Endothelial cell of umbilical vein (primary cell): ENCODE data around the gene MDGA2. TPM values are rescaled to one million over a fixed set of nuclear protein-coding genes. Genes with fewer than 3 reads are reported as not detected.

Source experiments
- BruUV-seq: library from RNA; stranded (reverse); fragments of 400-500 nt; replicated peaks from 2 replicates; lab custom pipeline; 2021; lab: Mats Ljungman, UMichigan
- CTCF ChIA-PET: fragments of 300-600, 350-600 bp; sonication (Branson Sonifier 250); formaldehyde crosslinking; loops from one replicate; lab custom pipeline; 2021; ENCODE audit warnings: antibody characterized with exemption, inconsistent platforms; lab: Charles Lee
- POLR2A ChIA-PET: fragments of 300-600, 350-600 bp; sonication (Branson Sonifier 250); formaldehyde crosslinking; loops from one replicate; lab custom pipeline; 2021; ENCODE audit warnings: antibody characterized with exemption, inconsistent platforms; lab: Charles Lee
- DNase-seq: peaks from one replicate; pipeline ENCODE4 v3.0.0-alpha.2; 2011; ENCODE audit warnings: low read depth, low spot score
- FAIRE-seq: peaks from 2 replicates; lab custom pipeline; 2011; peaks lifted over from hg19 to GRCh38; lab: Jason Lieb, UNC
- H2AFZ ChIP-seq: 2 replicates; pipeline ENCODE4 v1.6.0; 2012; ENCODE audit warnings: low read depth, low read length, control low read depth, inconsistent platforms
- H3K27ac ChIP-seq: 2 replicates; pipeline ENCODE4 v1.5.1; 2011; ENCODE audit warnings: low read depth, mild to moderate bottlenecking, control low read depth, low read length, moderate library complexity; ENCODE audit not compliant: insufficient read depth
- H3K27me3 ChIP-seq, 2 experiments: 2 replicates each; pipeline versions ENCODE4 v1.6.0 to v1.6.1; 2011; ENCODE audit warnings: low read length in 2 of 2, mixed read lengths in 1 of 2; ENCODE audit not compliant: control insufficient read depth in 2 of 2, insufficient read depth in 2 of 2
- H3K36me3 ChIP-seq, 2 experiments: 2 replicates in 1 of 2; 3 replicates in 1 of 2; pipeline ENCODE4 v1.5.1; 2011; ENCODE audit warnings: low read length in 2 of 2, mild to moderate bottlenecking in 1 of 2, moderate library complexity in 1 of 2; ENCODE audit not compliant: control insufficient read depth in 2 of 2, insufficient read depth in 2 of 2; ENCODE audit errors: extremely low read depth in 1 of 2
- H3K4me1 ChIP-seq: 3 replicates; pipeline ENCODE4 v1.5.1; 2011; ENCODE audit warnings: mild to moderate bottlenecking, low read length; ENCODE audit not compliant: control insufficient read depth, insufficient read depth; ENCODE audit errors: extremely low read depth
- H3K4me2 ChIP-seq: 2 replicates; pipeline ENCODE4 v1.6.1; 2011; ENCODE audit warnings: low read length, control low read depth, mixed read lengths; ENCODE audit not compliant: insufficient read depth
- H3K4me3 ChIP-seq, 3 experiments: fragments of 200-600 bp in 1 of 3; sonication (generic), shearing (Covaris generic) in 1 of 3; replicated peaks in 1 of 3; 2 replicates each; pipeline ENCODE4 v1.5.1; 2011 to 2016; ENCODE audit warnings: control low read depth in 3 of 3, low read length in 3 of 3, mild to moderate bottlenecking in 2 of 3, inconsistent platforms in 1 of 3, low read depth in 1 of 3, moderate library complexity in 1 of 3; ENCODE audit not compliant: insufficient read depth in 1 of 3
- H3K79me2 ChIP-seq: 2 replicates; pipeline ENCODE4 v1.6.0; 2012; ENCODE audit warnings: low read length, inconsistent platforms; ENCODE audit not compliant: control insufficient read depth, insufficient read depth
- H3K9ac ChIP-seq: replicated peaks from 2 replicates; pipeline ENCODE3; 2011; ENCODE audit warnings: low read length, control low read depth; ENCODE audit not compliant: insufficient read depth; ENCODE audit errors: extremely low read depth
- H3K9me1 ChIP-seq: replicated peaks from 3 replicates; pipeline ENCODE4 v1.6.0; 2011; ENCODE audit warnings: mild to moderate bottlenecking, low read length; ENCODE audit not compliant: control insufficient read depth, insufficient read depth; ENCODE audit errors: extremely low read depth
- H3K9me3 ChIP-seq: replicated peaks from 2 replicates; pipeline ENCODE4 v1.5.1; 2012; ENCODE audit warnings: low read length, inconsistent platforms; ENCODE audit not compliant: control insufficient read depth, insufficient read depth
- H4K20me1 ChIP-seq: replicated peaks from 2 replicates; pipeline ENCODE3; 2011; ENCODE audit warnings: mild to moderate bottlenecking, low read length; ENCODE audit not compliant: control insufficient read depth, insufficient read depth; ENCODE audit errors: extremely low read depth
- EZH2 ChIP-seq: IDR thresholded peaks from 2 replicates; pipeline ENCODE4 v1.6.1; 2012; ENCODE audit warnings: borderline replicate concordance, low read depth, mild to moderate bottlenecking, moderate library complexity, low read length, inconsistent platforms; ENCODE audit not compliant: severe bottlenecking
- FOS ChIP-seq: IDR thresholded peaks from 2 replicates; pipeline ENCODE4 v1.6.1; 2011; ENCODE audit warnings: mild to moderate bottlenecking, low read length, moderate library complexity, borderline replicate concordance; ENCODE audit not compliant: insufficient read depth
- GATA2 ChIP-seq: IDR thresholded peaks from 2 replicates; pipeline ENCODE4 v1.7.0; 2011; ENCODE audit warnings: low read depth, mild to moderate bottlenecking, moderate library complexity, mixed read lengths, low read length; ENCODE audit not compliant: insufficient read length, insufficient read depth
- JUN ChIP-seq: IDR thresholded peaks from 2 replicates; pipeline ENCODE4 v1.6.1; 2011; ENCODE audit warnings: borderline replicate concordance, low read depth; ENCODE audit not compliant: insufficient read length, insufficient read depth
- MYC ChIP-seq: IDR thresholded peaks from one replicate; pipeline ENCODE4 v1.6.1; 2011; ENCODE audit warnings: mild to moderate bottlenecking, low read depth, low read length
- POLR2A ChIP-seq: IDR thresholded peaks from 2 replicates; pipeline ENCODE4 v1.6.1; 2012; ENCODE audit warnings: low read depth, mild to moderate bottlenecking, control low read depth, low read length
- POLR2AphosphoS5 ChIP-seq: IDR thresholded peaks from 2 replicates; pipeline ENCODE4 v1.6.1; 2012; ENCODE audit warnings: low read depth, mild to moderate bottlenecking, control low read depth, low read length, moderate library complexity; ENCODE audit not compliant: insufficient read depth
- dilution Hi-C: fragments of 300-500 bp; cut with MboI; formaldehyde crosslinking; loops from one replicate; pipeline ENCODE4 v1.15.0; 2019; ENCODE audit warnings: low sequenced_read_pairs; ENCODE audit not compliant: extremely low pct_ligation_motif_present
- intact Hi-C: fragments of 100-400 bp; cut with micrococcal nuclease; formaldehyde crosslinking; loops from one replicate; pipeline ENCODE4 v1.10.0; 2022
- polyA plus RNA-seq, 4 experiments: library from polyadenylated mRNA; depleted of rRNA in 3 of 4; stranded (reverse) in 3 of 4; unstranded in 1 of 4; fragments of >200 nt; gene quantifications; 2 replicates each; pipeline versions ENCODE4 v1.2.1 to v1.2.3, GENCODE V29; 2011 to 2012; ENCODE audit warnings: missing spikeins in 1 of 4
- total RNA-seq: library from RNA; stranded (reverse); gene quantifications from 2 replicates; pipeline ENCODE4 v1.2.3, GENCODE V29; 2021
- TF ChIP-seq, protein P1 (sequence below), 2 donors: IDR thresholded peaks; 1 replicate in 1 of 2; 2 replicates in 1 of 2; pipeline ENCODE4 v1.5.1; 2011; ENCODE audit warnings: low read length in 2 of 2, mild to moderate bottlenecking in 2 of 2, moderate library complexity in 2 of 2, control low read depth in 1 of 2, inconsistent platforms in 1 of 2, low read depth in 1 of 2; ENCODE audit not compliant: insufficient read depth in 1 of 2; ENCODE audit errors: extremely low read depth in 1 of 2
- TF ChIP-seq, protein P2 (sequence below): IDR thresholded peaks from 2 replicates; pipeline ENCODE4 v1.6.1; 2011; ENCODE audit not compliant: insufficient read depth, insufficient read length

MDGA2 gene
- total and polyA plus RNA-seq, 2 donors (not counting 3 experiments of a cell fraction or from before 2014, with no cell fraction given), result not detected

DNA sequence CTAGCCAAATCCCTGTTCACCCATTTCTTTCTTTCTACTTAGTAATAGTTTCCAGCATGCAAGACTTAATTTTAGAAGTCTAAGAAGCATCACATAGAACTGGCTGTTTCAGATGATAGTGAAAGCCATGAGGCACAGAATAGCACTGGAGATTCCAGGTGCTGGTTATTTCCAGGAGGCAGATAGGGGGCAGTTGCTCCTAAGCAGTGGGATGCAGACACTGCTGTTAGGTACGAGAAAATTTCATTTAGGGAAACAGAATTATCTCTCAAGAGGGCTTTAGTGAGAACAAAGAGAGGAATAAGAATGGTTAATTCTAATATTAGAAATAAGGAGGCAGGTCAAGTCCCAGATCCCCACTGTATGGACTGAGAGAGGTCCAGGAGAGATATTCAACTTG, 3.6 kb upstream of the MDGA2 start:
- Histone ChIP-seq H2AFZ (no peak overlapping the region), H3K9ac (no peak overlapping the region), H3K9me1 (no peaks in the 10 kb centered on the region), H3K9me3 (no peaks in the 10 kb centered on the region), H3K79me2 (no peaks in the 10 kb centered on the region), H3K4me2 (no peak overlapping the region), H4K20me1 (no peaks in the 10 kb centered on the region), H3K27me3 (peaks cover 19 to 31% of the 10 kb centered on the region in 2 experiments), H3K36me3 (no peaks in the 10 kb centered on the region), H3K27ac (no peak overlapping the region), H3K4me1 (peaks cover 3% of the 10 kb centered on the region), H3K4me3 (no peak overlapping the region)
- BruUV-seq, result no TSS peak
- ChIA-PET CTCF (no interaction called here), POLR2A (no interaction called here)
- DNase-seq (no peak), FAIRE-seq (no peak)
- TF ChIP-seq, protein P1, sequence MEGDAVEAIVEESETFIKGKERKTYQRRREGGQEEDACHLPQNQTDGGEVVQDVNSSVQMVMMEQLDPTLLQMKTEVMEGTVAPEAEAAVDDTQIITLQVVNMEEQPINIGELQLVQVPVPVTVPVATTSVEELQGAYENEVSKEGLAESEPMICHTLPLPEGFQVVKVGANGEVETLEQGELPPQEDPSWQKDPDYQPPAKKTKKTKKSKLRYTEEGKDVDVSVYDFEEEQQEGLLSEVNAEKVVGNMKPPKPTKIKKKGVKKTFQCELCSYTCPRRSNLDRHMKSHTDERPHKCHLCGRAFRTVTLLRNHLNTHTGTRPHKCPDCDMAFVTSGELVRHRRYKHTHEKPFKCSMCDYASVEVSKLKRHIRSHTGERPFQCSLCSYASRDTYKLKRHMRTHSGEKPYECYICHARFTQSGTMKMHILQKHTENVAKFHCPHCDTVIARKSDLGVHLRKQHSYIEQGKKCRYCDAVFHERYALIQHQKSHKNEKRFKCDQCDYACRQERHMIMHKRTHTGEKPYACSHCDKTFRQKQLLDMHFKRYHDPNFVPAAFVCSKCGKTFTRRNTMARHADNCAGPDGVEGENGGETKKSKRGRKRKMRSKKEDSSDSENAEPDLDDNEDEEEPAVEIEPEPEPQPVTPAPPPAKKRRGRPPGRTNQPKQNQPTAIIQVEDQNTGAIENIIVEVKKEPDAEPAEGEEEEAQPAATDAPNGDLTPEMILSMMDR (IDR thresholded peaks at IDR 0.05; ENCODE audit: extremely low read depth in 1 of 2, insufficient read depth in 1 of 2, low read depth in 1 of 2, low read length in 2 of 2), result no peak
- no peak for TF ChIP-seq MYC
- TF ChIP-seq, protein P2, sequence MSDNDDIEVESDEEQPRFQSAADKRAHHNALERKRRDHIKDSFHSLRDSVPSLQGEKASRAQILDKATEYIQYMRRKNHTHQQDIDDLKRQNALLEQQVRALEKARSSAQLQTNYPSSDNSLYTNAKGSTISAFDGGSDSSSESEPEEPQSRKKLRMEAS, result no peak
- TF ChIP-seq EZH2, result no peak
- TF ChIP-seq GATA2, result no peak
- intact Hi-C loops (no loop called here), dilution Hi-C loops (no loop called here)

GRCh38 chr14:47678157-47678556, 2.8 kb upstream of the MDGA2 start:
- Histone ChIP-seq H3K9me3 (no peaks in the 10 kb centered on the region), H3K36me3 (no peaks in the 10 kb centered on the region), H3K4me2 (no peak overlapping the region), H3K27ac (no peak overlapping the region), H3K4me3 (no peak overlapping the region), H2AFZ (no peak overlapping the region), H3K9me1 (no peaks in the 10 kb centered on the region), H4K20me1 (no peaks in the 10 kb centered on the region), H3K79me2 (no peaks in the 10 kb centered on the region), H3K4me1 (peaks cover 3% of the 10 kb centered on the region), H3K27me3 (peaks cover 25 to 35% of the 10 kb centered on the region in 2 experiments), H3K9ac (no peak overlapping the region)
- DNase-seq (no peak), FAIRE-seq (no peak)
- ChIA-PET POLR2A (no interaction called here), CTCF (no interaction called here)
- TF ChIP-seq POLR2AphosphoS5 (no peak), EZH2 (no peak), JUN (no peak), MYC (no peak), GATA2 (no peak), FOS (no peak), POLR2A (no peak)
- TF ChIP-seq, protein P2, result no peak
- TF ChIP-seq, protein P1 (IDR thresholded peaks at IDR 0.05; ENCODE audit: extremely low read depth in 1 of 2, insufficient read depth in 1 of 2, low read depth in 1 of 2, low read length in 2 of 2), result no peak
- no TSS peak for BruUV-seq
- dilution Hi-C loops (no loop called here), intact Hi-C loops (no loop called here)
